Hepatocyte (in vitro differentiated cells): ENCODE measurements around the gene NPAS4.

Experiments used
- CTCF ChIP-seq: fragments of 200-600 bp; sonication (generic); IDR thresholded peaks from 2 replicates; pipeline ENCODE4 v1.5.1; 2016; ENCODE audit warnings: antibody characterized with exemption, mild to moderate bottlenecking; ENCODE audit not compliant: poor library complexity
- EZH2 ChIP-seq: fragments of 200-600 bp; sonication (generic); IDR thresholded peaks from 2 replicates; pipeline ENCODE4 v1.6.1; 2016; ENCODE audit warnings: antibody characterized with exemption, mild to moderate bottlenecking, borderline replicate concordance
- EZH2phosphoT487 ChIP-seq: fragments of 200-600 bp; sonication (generic); IDR thresholded peaks from one replicate; pipeline ENCODE4 v1.6.1; 2018; ENCODE audit warnings: antibody characterized with exemption, mild to moderate bottlenecking, low read depth, moderate library complexity; ENCODE audit not compliant: unreplicated experiment, severe bottlenecking

GRCh38 chr11:66388780-66389386 is 32.0 kb upstream of the NPAS4 start:
- TF ChIP-seq EZH2 = no peak
- TF ChIP-seq CTCF = peak; percentile 55
- no peak for TF ChIP-seq EZH2phosphoT487
